OCI-LY1 (cell line): Measurements from ENCODE around the gene MRPS27.
"Not testable (repeated sequence)": the region's sequence is repeated elsewhere in the genome, so short reads cannot be mapped to it uniquely, and the experiment has no call there.

Source experiments
- H2AFZ ChIP-seq: fragments of 200-600 bp; sonication (generic), shearing (Covaris generic); 2 replicates; pipeline ENCODE4 v1.6.0; 2014; ENCODE audit warnings: antibody characterized with exemption, mild to moderate bottlenecking, low read length
- H3F3A ChIP-seq: fragments of 200-600 bp; sonication (generic), shearing (Covaris generic); 2 replicates; pipeline ENCODE4 v1.6.0; 2014; ENCODE audit warnings: mild to moderate bottlenecking, antibody characterized with exemption, low read length, moderate library complexity; ENCODE audit not compliant: insufficient read depth
- H3K27ac ChIP-seq: fragments of 200-600 bp; sonication (generic); 2 replicates; pipeline ENCODE4 v1.5.1; 2014; ENCODE audit warnings: low read length, mixed run types, mild to moderate bottlenecking, low read depth; ENCODE audit not compliant: poor library complexity, severe bottlenecking
- H3K27me3 ChIP-seq: fragments of 200-600 bp; sonication (generic); 2 replicates; pipeline ENCODE4 v1.6.0; 2014; ENCODE audit warnings: antibody characterized with exemption, mild to moderate bottlenecking, low read length, moderate library complexity; ENCODE audit not compliant: insufficient read depth
- H3K36me3 ChIP-seq: fragments of 200-600 bp; sonication (generic); 2 replicates; pipeline ENCODE4 v1.6.1; 2014; ENCODE audit warnings: mild to moderate bottlenecking, antibody characterized with exemption, low read length, moderate library complexity, mixed read lengths; ENCODE audit not compliant: insufficient read depth
- H3K4me1 ChIP-seq: fragments of 200-600 bp; sonication (generic); 2 replicates; pipeline ENCODE4 v1.5.1; 2014; ENCODE audit warnings: mild to moderate bottlenecking, low read length, moderate library complexity; ENCODE audit not compliant: insufficient read depth, severe bottlenecking
- H3K4me2 ChIP-seq: fragments of 200-600 bp; sonication (generic), shearing (Covaris generic); 2 replicates; pipeline ENCODE4 v1.6.1; 2014; ENCODE audit warnings: low read length
- H3K4me3 ChIP-seq: fragments of 200-600 bp; sonication (generic); 2 replicates; pipeline ENCODE4 v1.5.1; 2014; ENCODE audit warnings: low read length, low read depth, mild to moderate bottlenecking, mixed read lengths; ENCODE audit not compliant: poor library complexity, severe bottlenecking
- H3K79me2 ChIP-seq: fragments of 200-600 bp; shearing (Covaris generic); 2 replicates; pipeline ENCODE4 v1.6.1; 2016; ENCODE audit warnings: mixed run types, low read length, mixed read lengths; ENCODE audit not compliant: insufficient read depth
- H3K9ac ChIP-seq: fragments of 200-600 bp; sonication (generic), shearing (Covaris generic); 2 replicates; pipeline ENCODE4 v1.6.1; 2014; ENCODE audit warnings: mild to moderate bottlenecking, low read length, mixed read lengths
- H3K9me2 ChIP-seq: fragments of 200-600 bp; sonication (generic), shearing (Covaris generic); 2 replicates; pipeline ENCODE4 v1.6.1; 2014; ENCODE audit warnings: low read depth, mild to moderate bottlenecking, low read length, mixed read lengths
- H3K9me3 ChIP-seq: fragments of 200-600 bp; shearing (Covaris generic); 2 replicates; pipeline ENCODE4 v1.6.1; 2014; ENCODE audit warnings: low read length, mixed read lengths
- H4K20me1 ChIP-seq: fragments of 200-600 bp; sonication (generic), shearing (Covaris generic); 2 replicates; pipeline ENCODE4 v1.6.0; 2016; ENCODE audit warnings: mild to moderate bottlenecking, low read length; ENCODE audit not compliant: insufficient read depth
- CTCF ChIP-seq: fragments of 200-600 bp; sonication (generic), shearing (Covaris generic); IDR thresholded peaks from 2 replicates; pipeline ENCODE4 v1.5.1; 2017; ENCODE audit warnings: mild to moderate bottlenecking, antibody characterized with exemption, low read length, moderate library complexity, mixed read lengths
- EZH2 ChIP-seq: fragments of 200-600 bp; sonication (generic), shearing (Covaris generic); IDR thresholded peaks from 2 replicates; pipeline ENCODE4 v1.8.0; 2017; ENCODE audit warnings: borderline replicate concordance, mixed run types, mild to moderate bottlenecking, antibody characterized with exemption, low read length, moderate library complexity, mixed read lengths

MRPS27 gene

GRCh38 chr5:72171667-72172066 lies 148.4 kb downstream of the MRPS27 start:
- Histone ChIP-seq H3K27me3 (0 out of 2 replicates have a peak, but pooled peaks cover 4% of the 10 kb centered on the region), H3F3A (no peaks in the 10 kb centered on the region), H3K4me3 (no peak overlapping the region), H3K36me3 (no peaks in the 10 kb centered on the region), H3K79me2 (no peaks in the 10 kb centered on the region), H3K27ac (no peak overlapping the region), H4K20me1 (no peaks in the 10 kb centered on the region), H3K4me2 (no peak overlapping the region), H3K4me1 (peaks cover under 1% of the 10 kb centered on the region), H3K9ac (no peak overlapping the region), H2AFZ (no peak overlapping the region), H3K9me2 (no peaks in the 10 kb centered on the region), H3K9me3 (no peaks in the 10 kb centered on the region)
- no peak for TF ChIP-seq EZH2
- TF ChIP-seq CTCF: no peak

- not testable (repeated sequence) for H3F3A ChIP-seq, H3K36me3 ChIP-seq, H4K20me1 ChIP-seq, H3K27ac ChIP-seq, H3K4me1 ChIP-seq, H3K4me2 ChIP-seq, H3K4me3 ChIP-seq, H3K9me3 ChIP-seq, H3K79me2 ChIP-seq, H3K9me2 ChIP-seq, H3K27me3 ChIP-seq, H3K9ac ChIP-seq, H2AFZ ChIP-seq
Measured at GRCh38 chr5:72171181-72171580, 148.9 kb downstream of the MRPS27 start.

GRCh38 chr5:72170101-72170500 lies 149.9 kb downstream of the MRPS27 start:
- no peak for TF ChIP-seq CTCF
- no peak for TF ChIP-seq EZH2
- H3K9me3 ChIP-seq: no peaks in the 10 kb centered on the region
- H3F3A ChIP-seq: no peaks in the 10 kb centered on the region

More at GRCh38 chr5:72170101-72170500, 149.9 kb downstream of the MRPS27 start:
- no peaks in the 10 kb centered on the region for H3K36me3 ChIP-seq
- H3K4me3 ChIP-seq: no peak overlapping the region
- H4K20me1 ChIP-seq: no peaks in the 10 kb centered on the region
- no peak overlapping the region for H2AFZ ChIP-seq
- no peak overlapping the region for H3K27ac ChIP-seq
- H3K4me2 ChIP-seq: no peak overlapping the region
- no peak overlapping the region for H3K9ac ChIP-seq
- 0 out of 2 replicates have a peak, but pooled peaks cover 4% of the 10 kb centered on the region for H3K27me3 ChIP-seq
- H3K79me2 ChIP-seq: no peaks in the 10 kb centered on the region
- H3K4me1 ChIP-seq: peaks cover 3% of the 10 kb centered on the region
- H3K9me2 ChIP-seq: no peaks in the 10 kb centered on the region
